ENCODE measurements around the gene NLGN1.

Gene NLGN1

GRCh38 chr3:173739726-173740125, 342.2 kb downstream of the NLGN1 start:
- H3K4me3 ChIP-seq (ENCODE audit: control insufficient read depth, low read depth, low read length), result no peak overlapping the region
- TF ChIP-seq CTCF (conservative IDR thresholded peaks at IDR 0.05; ENCODE audit: control insufficient read depth, insufficient read depth, low read depth, low read length), result no peak
- DNase-seq (ENCODE audit: low read depth), result no peak

GRCh38 chr3:173742491-173742890, 344.9 kb downstream of the NLGN1 start:
- TF ChIP-seq CTCF (conservative IDR thresholded peaks at IDR 0.05; ENCODE audit: control insufficient read depth, insufficient read depth, low read depth, low read length), result no peak
- no peak for DNase-seq (ENCODE audit: low read depth)
- no peak overlapping the region for H3K4me3 ChIP-seq (ENCODE audit: control insufficient read depth, low read depth, low read length)

- TF ChIP-seq CTCF (conservative IDR thresholded peaks at IDR 0.05; ENCODE audit: control insufficient read depth, insufficient read depth, low read depth, low read length), result no peak
- peak; percentile 41 for DNase-seq (ENCODE audit: low read depth)
- H3K4me3 ChIP-seq (ENCODE audit: control insufficient read depth, low read depth, low read length), result no peak overlapping the region
These were observed 345.6 kb downstream of the NLGN1 start for GRCh38 chr3:173743111-173743510.

GRCh38 chr3:173743516-173743915, 346.0 kb downstream of the NLGN1 start:
- no peak for TF ChIP-seq CTCF (conservative IDR thresholded peaks at IDR 0.05; ENCODE audit: control insufficient read depth, insufficient read depth, low read depth, low read length)
- DNase-seq (ENCODE audit: low read depth), result no peak
- H3K4me3 ChIP-seq (ENCODE audit: control insufficient read depth, low read depth, low read length), result no peak overlapping the region

GRCh38 chr3:173744479-173744878, 346.9 kb downstream of the NLGN1 start:
- DNase-seq (ENCODE audit: low read depth), result no peak
- H3K4me3 ChIP-seq (ENCODE audit: control insufficient read depth, low read depth, low read length), result no peak overlapping the region
- no peak for TF ChIP-seq CTCF (conservative IDR thresholded peaks at IDR 0.05; ENCODE audit: control insufficient read depth, insufficient read depth, low read depth, low read length)

GRCh38 chr3:173744895-173745294, 347.4 kb downstream of the NLGN1 start:
- DNase-seq (ENCODE audit: low read depth), result no peak
- H3K4me3 ChIP-seq (ENCODE audit: control insufficient read depth, low read depth, low read length), result no peak overlapping the region
- TF ChIP-seq CTCF (conservative IDR thresholded peaks at IDR 0.05; ENCODE audit: control insufficient read depth, insufficient read depth, low read depth, low read length), result no peak
